Measurements from ENCODE around the gene ZCCHC7.

GRCh38 chr9:37141015-37141414 lies 20.6 kb downstream of the ZCCHC7 start:
- TF ChIP-seq CTCF (IDR thresholded peaks at IDR 0.05; ENCODE audit: poor library complexity, severe bottlenecking) (no peak), TAF1 (IDR thresholded peaks at IDR 0.05; ENCODE audit: low read depth) (no peak), MXI1 (conservative IDR thresholded peaks at IDR 0.05; ENCODE audit: poor library complexity, severe bottlenecking) (no peak), POLR2AphosphoS5 (IDR thresholded peaks at IDR 0.05) (no peak), EZH2 (IDR thresholded peaks at IDR 0.05; ENCODE audit: borderline replicate concordance, insufficient read depth, low read length, poor library complexity, severe bottlenecking) (no peak), RAD21 (conservative IDR thresholded peaks at IDR 0.05) (no peak), EP300 (conservative IDR thresholded peaks at IDR 0.05; ENCODE audit: poor library complexity, severe bottlenecking) (no peak)

All from neural cell (in vitro differentiated cells).